HEK293T (cell line): ENCODE data around the gene KIF16B.

Source experiments
- ARNT ChIP-seq: fragments of 450-650 bp; IDR thresholded peaks from 2 replicates; pipeline ENCODE4 v1.6.1; 2017; ENCODE audit warnings: mild to moderate bottlenecking
- ELF4 ChIP-seq: fragments of 450-650 bp; IDR thresholded peaks from 2 replicates; pipeline ENCODE4 v1.6.1; 2017; ENCODE audit warnings: antibody characterized with exemption
- FOXK2 ChIP-seq: fragments of 450-650 bp; IDR thresholded peaks from 2 replicates; pipeline ENCODE4 v1.6.1; 2016; ENCODE audit warnings: mild to moderate bottlenecking
- NFRKB ChIP-seq: fragments of 450-650 bp; IDR thresholded peaks from 2 replicates; pipeline ENCODE4 v1.6.1; 2016; ENCODE audit warnings: mild to moderate bottlenecking, moderate library complexity
- SP1 ChIP-seq: fragments of 450-650 bp; IDR thresholded peaks from 2 replicates; pipeline ENCODE4 v1.6.1; 2017
- SUZ12 ChIP-seq: fragments of 450-650 bp; IDR thresholded peaks from 2 replicates; pipeline ENCODE4 v1.6.1; 2016; ENCODE audit warnings: mild to moderate bottlenecking
- TARDBP ChIP-seq: fragments of 450-650 bp; IDR thresholded peaks from 2 replicates; pipeline ENCODE4 v1.6.1; 2016
- ZNF384 ChIP-seq: fragments of 450-650 bp; IDR thresholded peaks from 2 replicates; pipeline ENCODE4 v1.6.1; 2016

- TF ChIP-seq ELF4 = no peak
- no peak for TF ChIP-seq NFRKB
- TF ChIP-seq SUZ12 = no peak
- no peak for TF ChIP-seq ZNF384
- no peak for TF ChIP-seq SP1
- no peak for TF ChIP-seq FOXK2
- no peak for TF ChIP-seq ARNT
- TF ChIP-seq TARDBP = no peak
Observed at GRCh38 chr20:16321291-16321690, 252.0 kb downstream of the KIF16B start.
